Prostate gland (tissue), 2 donors: Measurements from ENCODE around the gene ENOX1.

ENCODE experiments used
- CTCF ChIP-seq, 4 experiments: fragments of 200-600 bp in 2 of 4; fragments of 450-650 bp in 2 of 4; sonication (generic) in 2 of 4; IDR thresholded peaks; 1 replicate in 3 of 4; 2 replicates in 1 of 4; pipeline ENCODE4 v1.5.1; 2016 to 2019; ENCODE audit warnings: antibody characterized with exemption in 4 of 4, mild to moderate bottlenecking in 2 of 4, moderate library complexity in 2 of 4
- POLR2A ChIP-seq: fragments of 450-650 bp; IDR thresholded peaks from one replicate; pipeline ENCODE4 v1.6.1; 2016; ENCODE audit warnings: antibody characterized with exemption, mild to moderate bottlenecking
- POLR2AphosphoS5 ChIP-seq: sonication (generic); formaldehyde crosslinking; IDR thresholded peaks from one replicate; pipeline ENCODE4 v1.6.1; 2017; ENCODE audit warnings: antibody characterized with exemption

GRCh38 chr13:43432958-43433357, 353.8 kb downstream of the ENOX1 start:
- no peak for TF ChIP-seq POLR2A
- TF ChIP-seq CTCF (IDR thresholded peaks at IDR 0.05): no peak
- no peak for TF ChIP-seq POLR2AphosphoS5
